HG03064 (cell line): ENCODE measurements around the gene KIAA1614.

Experiments
- ATAC-seq: cut with Tn5 transposase; IDR thresholded peaks from one replicate; pipeline ENCODE4 v1.9.1; 2021; ENCODE audit warnings: low read depth; ENCODE audit not compliant: unreplicated experiment

Gene KIAA1614

GRCh38 chr1:180923021-180923841, 10.5 kb downstream of the KIAA1614 start:
- ATAC-seq, result no peak

DNA sequence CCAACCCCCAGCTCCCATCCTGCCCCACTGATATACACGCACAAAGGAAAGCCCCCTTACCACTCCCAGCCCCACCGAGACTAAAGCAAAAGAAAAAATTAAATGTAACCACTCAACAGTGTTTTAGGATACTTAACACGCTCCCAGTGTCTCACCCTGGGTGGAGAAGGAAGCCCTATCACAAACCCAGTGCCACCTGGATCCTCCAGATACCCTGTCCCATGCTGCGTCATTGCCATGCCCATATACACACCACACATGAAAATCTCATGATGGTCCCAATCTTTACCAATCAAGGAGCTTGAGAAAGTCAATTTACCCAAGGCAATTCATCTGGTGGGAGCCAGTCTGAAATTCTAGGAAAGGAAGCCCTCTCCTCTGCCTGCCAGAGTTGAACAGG, 11.2 kb downstream of the KIAA1614 start:
- no peak for ATAC-seq

GRCh38 chr1:180924939-180925338, 12.2 kb downstream of the KIAA1614 start:
- ATAC-seq, result no peak

- no peak for ATAC-seq
Measured at GRCh38 chr1:180925471-180926051, 12.9 kb downstream of the KIAA1614 start.

- peak; percentile 60 for ATAC-seq
Measured at GRCh38 chr1:180926164-180926981, 13.7 kb downstream of the KIAA1614 start.

GRCh38 chr1:180927348-180927747, 14.7 kb downstream of the KIAA1614 start:
- no peak for ATAC-seq

- no peak for ATAC-seq
Measured at GRCh38 chr1:180927841-180928240, 15.1 kb downstream of the KIAA1614 start.

- ATAC-seq, result no peak
Measured at GRCh38 chr1:180928331-180929230, 15.9 kb downstream of the KIAA1614 start.

- ATAC-seq, result no peak
Measured at GRCh38 chr1:180929389-180929788, 16.7 kb downstream of the KIAA1614 start.

DNA sequence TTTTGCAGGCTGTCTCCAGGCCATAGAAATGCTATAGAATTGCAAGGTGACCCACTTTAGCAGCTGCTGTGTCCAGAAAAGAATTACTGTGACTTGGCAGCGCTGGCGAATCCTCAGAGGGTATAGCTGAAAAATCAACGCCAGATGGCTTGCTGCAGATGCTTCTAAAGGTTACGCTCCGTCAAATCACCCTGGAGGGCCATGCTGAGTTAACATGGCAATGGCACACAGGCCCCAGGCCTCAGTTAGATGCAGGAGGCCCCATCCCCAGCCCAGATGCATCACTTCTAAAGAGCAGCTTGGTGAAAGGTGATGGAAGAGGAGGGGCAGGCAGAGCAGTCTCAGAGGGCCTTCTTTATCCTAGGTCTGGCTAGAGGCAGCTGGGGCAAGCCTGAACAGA, 18.0 kb downstream of the KIAA1614 start:
- no peak for ATAC-seq

DNA sequence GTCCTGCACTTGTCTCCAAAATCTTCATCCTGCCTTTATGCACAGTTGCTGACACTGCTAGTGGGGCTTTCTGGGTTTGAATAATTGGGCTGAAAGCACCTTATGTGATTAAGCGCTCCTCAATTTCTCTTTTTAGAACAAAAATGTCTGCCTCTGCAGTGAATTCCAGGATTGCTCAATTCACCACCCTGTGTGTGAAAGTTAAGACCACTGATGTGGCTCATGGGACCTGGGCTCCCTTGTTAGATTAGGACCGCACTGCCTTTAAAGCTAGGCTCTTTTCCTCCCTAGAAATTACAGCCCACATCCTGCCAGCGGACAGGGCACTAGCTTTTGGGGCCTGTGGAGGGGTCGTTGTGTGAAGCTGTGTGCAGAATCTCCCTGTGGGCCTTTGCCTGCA, 18.8 kb downstream of the KIAA1614 start:
- no peak for ATAC-seq

GRCh38 chr1:180932378-180932777, 19.7 kb downstream of the KIAA1614 start:
- no peak for ATAC-seq

GRCh38 chr1:180933141-180933540, 20.4 kb downstream of the KIAA1614 start:
- ATAC-seq, result no peak

DNA sequence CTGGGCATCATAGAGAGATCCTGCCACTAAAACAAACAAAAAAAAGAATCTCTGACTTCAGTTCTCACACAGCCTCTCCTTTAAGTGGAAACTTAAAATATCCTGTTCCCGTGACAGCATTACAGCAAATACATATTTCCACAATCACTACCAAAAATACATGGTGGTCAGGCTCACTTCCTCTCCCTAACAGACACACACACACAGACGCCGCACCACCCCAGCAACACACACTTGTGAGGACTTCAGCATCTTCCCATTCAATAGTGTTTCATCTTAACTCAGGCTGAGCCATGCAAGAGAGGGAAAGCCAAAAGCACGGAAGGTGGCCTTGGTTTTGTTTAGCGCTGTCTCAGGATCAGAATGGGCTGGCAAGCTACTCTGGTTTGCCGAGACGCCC, 21.9 kb downstream of the KIAA1614 start:
- ATAC-seq, result no peak

- no peak for ATAC-seq
Measured at GRCh38 chr1:180935326-180936109, 22.8 kb downstream of the KIAA1614 start.

- no peak for ATAC-seq
Measured at GRCh38 chr1:180936110-180937011, 23.7 kb downstream of the KIAA1614 start.

- no peak for ATAC-seq
Measured at GRCh38 chr1:180937012-180937372, 24.3 kb downstream of the KIAA1614 start.

- ATAC-seq, result no peak
Measured at GRCh38 chr1:180937624-180938225, 25.0 kb downstream of the KIAA1614 start.
